GM18505 (cell line): ENCODE data around the gene SERPINA10.
"Not testable (repeated sequence)": the region's sequence is repeated elsewhere in the genome, so short reads cannot be mapped to it uniquely, and the experiment has no call there.

ENCODE experiments used
- ATAC-seq: cut with Tn5 transposase; IDR thresholded peaks from one replicate; pipeline ENCODE4 v1.9.1; 2021; ENCODE audit not compliant: unreplicated experiment
- POLR2A ChIP-seq: IDR thresholded peaks from 4 replicates; pipeline ENCODE4 v1.6.1; 2011; ENCODE audit warnings: borderline replicate concordance; ENCODE audit not compliant: insufficient read depth, insufficient read length; ENCODE audit errors: extremely low read depth

Gene SERPINA10

DNA sequence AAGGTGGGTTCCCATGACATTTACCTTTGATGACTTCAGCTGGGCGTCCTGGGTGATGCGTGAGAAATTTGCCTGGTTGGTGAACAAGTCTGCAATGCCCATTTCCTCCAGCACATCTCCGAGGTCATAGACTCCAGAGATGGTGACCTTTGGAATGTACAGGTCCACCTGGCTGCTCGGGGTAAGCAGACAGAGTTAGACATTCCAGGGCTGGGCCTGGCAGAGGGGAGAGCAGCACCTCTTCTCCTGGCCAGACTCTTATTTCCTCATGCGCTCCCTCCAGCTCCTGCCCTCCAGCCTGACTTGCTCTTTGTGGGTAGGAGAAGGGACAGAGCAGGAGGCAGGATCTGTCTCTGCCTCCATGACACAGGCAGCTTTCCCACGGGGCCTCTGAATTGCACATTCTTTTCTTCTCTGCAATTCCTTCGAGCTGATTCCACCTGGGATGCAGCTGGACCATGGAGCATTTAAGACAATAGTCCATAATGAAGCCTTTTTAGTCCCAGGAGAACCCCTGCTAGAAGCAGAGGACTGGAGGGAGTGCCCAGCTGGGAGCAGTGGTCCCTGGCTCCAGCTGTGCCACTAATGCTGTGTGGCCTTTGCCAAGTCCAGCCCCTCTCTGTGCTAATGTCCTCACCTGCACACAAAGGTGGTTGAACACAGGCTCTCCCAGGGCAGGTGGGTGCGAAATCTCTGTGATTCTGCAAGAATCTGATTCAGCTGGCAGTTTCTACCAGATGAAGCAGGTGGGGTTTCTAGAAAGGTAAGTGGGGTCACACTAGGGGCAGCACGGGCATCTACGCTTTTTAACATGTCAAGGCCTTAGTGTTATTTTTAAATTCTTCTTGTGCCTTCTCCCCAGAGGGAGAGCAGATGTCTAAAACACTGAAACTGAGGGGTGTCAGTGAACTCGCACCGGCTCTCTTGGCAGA is 13.2 kb upstream of the SERPINA10 start:
- TF ChIP-seq POLR2A: no peak
- ATAC-seq: no peak

DNA sequence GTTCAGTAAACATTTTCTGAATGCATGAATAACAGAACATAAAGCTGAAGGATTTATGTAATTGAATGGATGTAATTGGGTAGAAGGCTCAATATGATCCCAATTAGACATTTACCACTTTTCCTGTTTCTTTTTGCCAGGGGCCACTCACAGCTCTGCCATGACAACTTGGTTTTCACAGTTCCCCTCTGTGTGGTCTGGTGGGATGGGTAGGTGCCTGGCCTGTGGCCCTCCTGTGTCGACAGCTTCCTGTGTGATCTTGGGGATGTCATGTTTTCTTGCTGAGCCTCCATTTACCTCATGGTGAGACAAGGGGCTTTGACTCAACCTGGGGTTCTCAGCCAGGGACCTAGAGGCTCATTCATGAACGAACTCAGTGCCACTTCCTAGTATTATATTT is 12.6 kb upstream of the SERPINA10 start:
- no peak for ATAC-seq
- TF ChIP-seq POLR2A: no peak

- no peak for TF ChIP-seq POLR2A
- ATAC-seq: no peak
Measured at GRCh38 chr14:94304243-94304642, 11.2 kb upstream of the SERPINA10 start.

- no peak for TF ChIP-seq POLR2A
- ATAC-seq: no peak
Measured at GRCh38 chr14:94303111-94303510, 10.0 kb upstream of the SERPINA10 start.

GRCh38 chr14:94298130-94298529 is 5.1 kb upstream of the SERPINA10 start:
- no peak for ATAC-seq
- no peak for TF ChIP-seq POLR2A

DNA sequence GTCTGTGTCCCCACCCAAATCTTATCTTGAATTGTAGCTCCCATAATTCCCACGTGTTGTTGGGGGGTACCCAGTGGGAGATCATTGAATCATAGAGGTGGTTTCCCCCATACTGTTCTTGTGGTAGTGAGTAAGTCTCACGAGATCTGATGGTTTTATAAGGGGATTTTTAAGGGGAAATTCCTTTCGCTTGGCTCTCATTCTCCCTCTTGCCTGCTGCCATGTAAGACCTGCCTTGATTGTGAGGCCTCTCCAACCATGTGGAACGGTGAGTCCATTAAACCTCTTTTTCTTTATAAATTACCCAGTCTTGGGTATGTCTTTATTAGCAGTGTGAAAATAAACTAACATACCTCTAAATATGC is 3.1 kb upstream of the SERPINA10 start:
- ATAC-seq: not testable (repeated sequence)

DNA sequence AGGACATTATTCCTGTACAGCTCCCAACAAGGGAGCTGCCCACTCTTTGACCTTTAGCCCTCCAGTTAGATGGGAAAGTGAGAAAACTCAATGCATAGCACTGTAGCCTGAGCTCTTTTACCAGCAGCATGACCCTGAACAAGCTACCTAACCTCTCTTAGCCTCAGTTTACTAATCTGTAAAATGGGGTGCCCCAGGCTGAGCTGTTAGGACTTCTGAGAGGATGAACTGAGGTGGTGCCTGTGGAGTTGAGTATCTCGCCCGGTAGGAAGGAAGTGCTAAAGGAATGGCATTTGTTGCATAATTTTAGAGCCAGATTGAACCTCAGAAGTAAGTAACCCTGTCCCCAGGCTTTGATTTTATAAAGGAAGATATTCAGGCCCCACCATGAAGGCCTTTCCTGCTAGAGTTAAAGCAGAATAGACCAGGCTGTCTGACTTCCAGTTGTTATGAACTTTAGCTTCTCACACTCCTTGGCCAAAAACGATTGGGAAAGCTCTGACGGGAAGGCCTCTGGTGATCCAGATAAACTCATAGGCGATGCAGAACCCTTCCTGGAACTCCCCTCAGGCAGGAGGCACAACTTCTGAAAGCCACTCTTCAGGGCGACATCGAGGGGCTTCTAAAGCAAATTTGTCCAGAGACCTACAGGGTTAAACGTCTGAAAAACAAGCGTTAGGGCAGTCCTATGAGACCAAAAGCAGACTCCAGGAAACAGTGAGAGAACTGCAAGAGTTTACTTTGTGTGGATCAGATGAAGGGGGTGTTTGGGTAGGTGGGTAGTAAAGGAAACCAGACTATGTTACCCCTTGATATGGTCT is 2.5 kb upstream of the SERPINA10 start:
- TF ChIP-seq POLR2A: no peak
- ATAC-seq: no peak

DNA sequence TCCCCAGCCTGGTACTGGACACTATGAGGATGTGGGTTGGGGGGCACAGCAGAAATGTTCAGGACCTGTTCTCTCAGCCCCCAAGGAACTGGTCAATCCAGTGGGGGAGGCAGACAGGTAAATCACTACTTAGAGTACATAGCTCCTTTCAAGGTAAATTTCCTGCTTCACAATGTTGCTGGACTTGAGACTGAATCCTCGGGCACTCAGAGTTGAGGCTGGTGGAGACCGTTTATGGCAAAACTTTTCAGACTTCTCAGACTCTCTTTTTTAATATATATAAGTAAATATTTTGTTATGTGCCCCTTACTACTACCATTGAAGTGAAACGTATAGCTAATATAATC is 483 bp upstream of the SERPINA10 start:
- no peak for TF ChIP-seq POLR2A
- ATAC-seq: no peak

DNA sequence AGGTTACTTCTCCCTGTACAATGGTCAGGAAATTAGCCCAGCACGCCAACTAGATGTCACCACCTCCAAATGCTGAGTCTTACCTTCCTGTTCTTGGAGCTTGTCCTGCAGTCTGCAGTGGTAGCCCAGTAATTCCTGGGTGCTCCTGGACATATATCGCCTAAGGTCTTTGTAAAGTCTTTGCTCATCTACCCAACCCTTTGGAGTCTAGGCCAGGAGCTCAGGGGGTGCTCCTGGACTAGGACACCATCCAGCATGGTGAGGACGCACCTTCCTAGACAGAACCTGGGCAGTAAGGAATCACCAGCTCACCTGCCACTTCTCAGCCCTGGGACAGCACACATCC is 569 bp downstream of the SERPINA10 start:
- TF ChIP-seq POLR2A: no peak
- no peak for ATAC-seq

DNA sequence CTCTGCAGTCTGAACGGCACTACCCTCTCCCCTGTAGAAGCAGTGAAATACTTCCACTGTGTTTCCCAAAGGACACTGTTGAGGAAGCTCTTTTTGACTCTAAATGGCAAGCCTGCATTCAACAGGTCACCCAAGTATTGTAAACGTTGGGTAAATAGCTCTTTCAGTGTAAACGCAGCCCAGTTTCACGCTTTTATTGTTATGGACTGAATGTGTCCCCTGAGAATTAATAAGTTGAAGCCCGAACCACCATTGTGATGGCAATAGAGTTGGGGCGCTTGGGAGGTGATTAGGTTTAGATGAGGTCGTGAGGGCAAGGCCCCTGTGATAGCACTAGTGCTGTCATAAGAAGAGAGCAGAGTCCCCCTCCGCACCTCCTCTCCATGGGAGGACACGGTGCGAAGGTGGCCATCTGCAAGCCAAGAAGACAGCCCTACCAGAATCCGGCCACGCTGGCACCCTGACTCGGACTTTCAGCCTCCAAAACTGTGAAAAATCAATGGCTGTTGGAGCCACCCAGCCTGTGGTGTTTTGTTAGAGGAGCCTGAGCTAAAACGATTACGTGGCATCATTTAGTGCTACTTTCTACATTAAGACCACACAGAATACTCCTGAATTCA is 1.1 kb downstream of the SERPINA10 start:
- ATAC-seq: no peak
- TF ChIP-seq POLR2A: no peak

DNA sequence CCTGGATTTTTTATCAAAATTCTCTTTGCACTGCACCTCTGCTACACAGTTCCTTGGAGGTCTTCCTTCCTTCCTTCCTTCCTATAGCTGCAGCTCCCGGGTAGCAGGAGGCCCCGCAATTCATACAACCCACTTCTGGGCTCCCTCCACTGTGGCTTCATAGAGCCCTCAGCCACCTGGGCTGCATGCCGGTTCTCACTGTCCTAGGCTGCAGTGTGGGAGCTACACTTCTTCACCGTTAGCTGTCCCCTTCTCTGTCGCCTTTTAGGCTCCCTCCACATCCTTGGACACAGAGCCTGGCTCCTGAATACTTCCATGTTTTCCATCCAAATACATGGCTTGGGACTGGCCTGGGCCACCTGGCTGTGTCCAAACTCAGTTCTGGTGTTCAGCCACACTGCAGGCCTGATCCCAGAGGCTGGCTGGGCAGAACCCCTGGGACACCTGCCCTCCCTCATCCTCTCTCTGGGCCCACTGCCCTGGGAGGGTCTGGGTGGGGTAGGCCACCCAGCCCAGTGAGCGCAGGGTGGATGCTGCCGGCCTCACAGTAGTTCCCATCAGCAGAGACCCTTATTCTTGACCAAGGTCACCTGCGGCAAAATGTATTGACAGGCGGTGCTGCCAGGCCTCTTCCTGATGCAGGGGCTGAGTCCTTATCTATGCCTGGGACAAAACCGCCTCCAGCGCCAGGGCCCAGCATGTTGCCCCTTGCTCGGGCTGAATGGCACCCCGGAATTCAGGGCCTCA is 1.7 kb downstream of the SERPINA10 start:
- ATAC-seq: no peak
- no peak for TF ChIP-seq POLR2A

DNA sequence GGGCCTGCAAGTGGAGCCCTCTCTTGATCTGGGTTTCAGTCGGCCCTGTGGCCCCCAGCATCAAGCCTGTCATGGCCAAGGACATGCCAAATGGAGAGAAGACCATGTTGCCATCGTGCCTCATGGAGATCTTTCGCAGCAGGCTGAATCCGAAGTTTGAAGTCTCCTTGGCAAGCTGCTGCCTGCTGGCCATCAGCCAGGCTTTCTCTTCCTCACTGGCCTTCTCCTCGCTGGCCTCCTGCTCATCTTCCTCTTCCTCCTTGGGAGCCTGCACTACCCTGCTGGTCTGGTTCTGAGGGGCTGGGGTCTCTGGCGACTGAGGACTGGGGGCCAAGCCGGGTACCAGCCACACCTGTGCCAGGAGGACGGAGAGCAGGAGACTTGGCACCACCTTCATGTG is 2.9 kb downstream of the SERPINA10 start:
- no peak for ATAC-seq
- TF ChIP-seq POLR2A: no peak
